HEK293T (cell line): ENCODE measurements around the gene SALL2.

Source experiments
- ELF4 ChIP-seq: fragments of 450-650 bp; IDR thresholded peaks from 2 replicates; pipeline ENCODE4 v1.6.1; 2017; ENCODE audit warnings: antibody characterized with exemption
- TF ChIP-seq, protein P1 (sequence below): fragments of 450-650 bp; IDR thresholded peaks from 2 replicates; pipeline ENCODE4 v1.6.1; 2016

DNA sequence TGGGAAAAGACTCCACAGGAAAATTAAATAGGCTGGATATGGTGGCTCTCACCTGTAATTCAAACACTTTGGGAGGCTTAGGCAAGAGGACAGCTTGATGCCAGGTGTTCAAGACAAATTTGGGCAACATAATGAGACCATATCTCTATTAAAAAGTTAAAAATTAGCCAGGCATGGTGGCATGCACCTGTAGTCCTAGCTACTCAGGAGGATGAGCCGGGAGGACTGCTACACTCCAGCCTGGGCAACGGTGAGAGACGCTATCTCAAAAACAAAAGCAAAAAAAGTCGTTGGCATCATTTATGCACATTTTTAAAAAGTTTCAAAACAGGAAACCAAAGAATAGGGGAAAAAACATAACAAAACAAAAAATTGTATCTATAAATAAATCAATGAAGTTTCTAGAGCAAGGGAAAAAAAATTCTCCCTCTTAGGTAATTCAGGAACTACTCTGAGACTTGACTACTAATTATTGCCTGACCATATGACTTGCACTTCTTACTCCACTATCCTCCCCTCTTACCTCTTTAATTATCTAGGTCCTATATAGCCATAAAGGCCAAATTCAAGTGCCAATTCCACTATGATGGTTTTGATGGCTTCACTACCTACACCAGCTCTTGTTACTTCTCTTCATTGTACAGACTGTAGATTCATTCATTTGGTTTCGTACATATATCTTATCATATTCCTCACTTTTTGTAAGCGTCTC, 16.6 kb downstream of the SALL2 start:
- TF ChIP-seq, protein P1, sequence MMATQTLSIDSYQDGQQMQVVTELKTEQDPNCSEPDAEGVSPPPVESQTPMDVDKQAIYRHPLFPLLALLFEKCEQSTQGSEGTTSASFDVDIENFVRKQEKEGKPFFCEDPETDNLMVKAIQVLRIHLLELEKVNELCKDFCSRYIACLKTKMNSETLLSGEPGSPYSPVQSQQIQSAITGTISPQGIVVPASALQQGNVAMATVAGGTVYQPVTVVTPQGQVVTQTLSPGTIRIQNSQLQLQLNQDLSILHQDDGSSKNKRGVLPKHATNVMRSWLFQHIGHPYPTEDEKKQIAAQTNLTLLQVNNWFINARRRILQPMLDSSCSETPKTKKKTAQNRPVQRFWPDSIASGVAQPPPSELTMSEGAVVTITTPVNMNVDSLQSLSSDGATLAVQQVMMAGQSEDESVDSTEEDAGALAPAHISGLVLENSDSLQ = no peak
- TF ChIP-seq ELF4 = no peak
